HepG2 (cell line): ENCODE data around the gene DIAPH1. TPM values are rescaled to one million over a fixed set of nuclear protein-coding genes. Genes with fewer than 3 reads are reported as not detected.
A peak's percentile ranks its signal among the peaks of the same experiment; 100 is the strongest.

Experiments
- CSRNP2 ChIP-seq: sonication (generic); formaldehyde crosslinking; conservative IDR thresholded peaks from 2 replicates; pipeline ENCODE4 v1.8.0; 2022; ENCODE audit warnings: low read depth, missing genetic modification reagents
- E2F1 ChIP-seq: sonication (generic); formaldehyde crosslinking; IDR thresholded peaks from 2 replicates; pipeline ENCODE4 v1.5.0; 2020; ENCODE audit warnings: missing genetic modification reagents
- MIER2 ChIP-seq: IDR thresholded peaks from 2 replicates; pipeline ENCODE4 v1.6.1; 2016; ENCODE audit warnings: missing biosample characterization, missing genetic modification reagents
- NPAS2 ChIP-seq: sonication (generic); formaldehyde crosslinking; IDR thresholded peaks from 2 replicates; pipeline ENCODE4 v1.8.0; 2022; ENCODE audit warnings: mild to moderate bottlenecking, missing genetic modification reagents, borderline replicate concordance
- SRSF1 ChIP-seq: fragments of 200-400 bp; formaldehyde crosslinking; optimal IDR thresholded peaks from 2 replicates; pipeline ENCODE3; 2017; ENCODE audit warnings: mild to moderate bottlenecking, low read depth, low read length, moderate library complexity
- U2AF1 ChIP-seq: fragments of 200-400 bp; formaldehyde crosslinking; optimal IDR thresholded peaks from 2 replicates; pipeline ENCODE3; 2017; ENCODE audit warnings: mild to moderate bottlenecking, low read depth, low read length
- ZBTB2 ChIP-seq: sonication (generic); formaldehyde crosslinking; IDR thresholded peaks from 2 replicates; pipeline ENCODE4 v1.8.0; 2022; ENCODE audit warnings: low read depth, missing genetic modification reagents
- ZBTB44 ChIP-seq: sonication (generic); formaldehyde crosslinking; IDR thresholded peaks from 2 replicates; pipeline ENCODE4 v1.4.0; 2020; ENCODE audit warnings: missing genetic modification reagents
- ZKSCAN8 ChIP-seq: IDR thresholded peaks from 2 replicates; pipeline ENCODE4 v1.6.1; 2016; ENCODE audit warnings: borderline replicate concordance, missing genetic modification reagents, missing compliant biosample characterization
- ZNF281 ChIP-seq: sonication (generic); formaldehyde crosslinking; IDR thresholded peaks from 2 replicates; pipeline ENCODE4 v1.4.0; 2020; ENCODE audit warnings: missing genetic modification reagents, borderline replicate concordance
- ZNF552 ChIP-seq: sonication (generic); formaldehyde crosslinking; IDR thresholded peaks from 2 replicates; pipeline ENCODE4 v1.9.0; 2022; ENCODE audit warnings: missing genetic modification reagents, mild to moderate bottlenecking, borderline replicate concordance
- ZNF770 ChIP-seq: sonication (generic); formaldehyde crosslinking; IDR thresholded peaks from 2 replicates; pipeline ENCODE4 v1.5.0; 2020; ENCODE audit warnings: mild to moderate bottlenecking, missing genetic modification reagents
- ZNF777 ChIP-seq: sonication (generic); formaldehyde crosslinking; IDR thresholded peaks from 2 replicates; pipeline ENCODE4 v1.4.0; 2020; ENCODE audit warnings: missing genetic modification reagents
- polyA plus RNA-seq, 8 experiments: library from polyadenylated mRNA; depleted of rRNA in 3 of 8; stranded (reverse) in 7 of 8; unstranded in 1 of 8; fragments of >200 nt; fragmentation: Illumina TruSeq in 4 of 8; extraction: Trizol in 4 of 8; gene quantifications; 2 replicates each; pipeline versions ENCODE4 v1.2.1 to v1.2.3, GENCODE V29; 2011 to 2016; ENCODE audit warnings: low read depth in 4 of 8, missing spikeins in 1 of 8, mixed read lengths in 1 of 8; ENCODE audit not compliant: insufficient read depth in 1 of 8
- total RNA-seq, 5 experiments: library from RNA; depleted of rRNA; stranded (reverse); fragments of >200 nt; fragmentation: Illumina TruSeq; extraction: Trizol; gene quantifications; 2 replicates each; pipeline ENCODE4 v1.2.3, GENCODE V29; 2016; ENCODE audit warnings: low read depth in 1 of 5

Gene DIAPH1
- total and polyA plus RNA-seq, 2 of the 13 experiments (the other 11 are each of a cell fraction or from before 2014, with no cell fraction given): 25.1 to 33.9 TPM

- peak; percentile 83; the same call in 1 of the 2 replicates for TF ChIP-seq ZNF281
- TF ChIP-seq NPAS2 (CRISPR knock-in tag): no peak
- TF ChIP-seq ZNF777 (CRISPR knock-in tag): no peak
- peak; percentile 82 for TF ChIP-seq E2F1 (CRISPR knock-in tag)
- TF ChIP-seq ZBTB2: no peak; the same call in 1 of the 2 replicates
- no peak for TF ChIP-seq SRSF1
- no peak for TF ChIP-seq CSRNP2 (CRISPR knock-in tag)
- TF ChIP-seq ZBTB44: peak; percentile 23
- TF ChIP-seq ZNF770 (CRISPR knock-in tag): 0 out of 2 replicates have a peak, but pooled peaks have one; percentile 48
- TF ChIP-seq MIER2 (CRISPR knock-in tag): 0 out of 2 replicates have a peak, but pooled peaks have one; percentile 25
- TF ChIP-seq ZNF552 (CRISPR knock-in tag): 0 out of 2 replicates have a peak, but pooled peaks have one; percentile 65
- TF ChIP-seq ZKSCAN8 (CRISPR knock-in tag): peak; percentile 36; the same call in 1 of the 2 replicates
- TF ChIP-seq U2AF1: peak; percentile 35
Measured at GRCh38 chr5:141618804-141619554, at the start of gene DIAPH1 (continued).
